PFSK-1 (cell line): ENCODE results near the gene BSND.

Source experiments
- FOXP2 ChIP-seq: optimal IDR thresholded peaks from 2 replicates; pipeline ENCODE3; 2011; ENCODE audit warnings: borderline replicate concordance, control low read depth, inconsistent platforms; ENCODE audit not compliant: insufficient read depth; ENCODE audit errors: extremely low read length, extremely low read depth
- POLR2AphosphoS5 ChIP-seq: IDR thresholded peaks from 2 replicates; pipeline ENCODE4 v1.6.1; 2012; ENCODE audit warnings: low read depth, mild to moderate bottlenecking, control low read depth, low read length, moderate library complexity
- REST ChIP-seq, 2 experiments: IDR thresholded peaks; 2 replicates each; pipeline versions ENCODE4 v1.6.1 to v1.8.0; 2011 to 2012; ENCODE audit warnings: low read depth in 2 of 2, low read length in 2 of 2, control low read depth in 1 of 2, inconsistent platforms in 1 of 2, mild to moderate bottlenecking in 1 of 2, moderate library complexity in 1 of 2; ENCODE audit not compliant: insufficient read depth in 1 of 2
- SIN3A ChIP-seq: IDR thresholded peaks from 2 replicates; pipeline ENCODE4 v1.6.1; 2012; ENCODE audit warnings: mild to moderate bottlenecking, low read length, moderate library complexity, borderline replicate concordance; ENCODE audit not compliant: insufficient read depth
- TAF1 ChIP-seq: IDR thresholded peaks from 2 replicates; pipeline ENCODE4 v1.6.1; 2012; ENCODE audit warnings: low read length, control low read depth, borderline replicate concordance; ENCODE audit not compliant: insufficient read depth

The BSND gene

DNA sequence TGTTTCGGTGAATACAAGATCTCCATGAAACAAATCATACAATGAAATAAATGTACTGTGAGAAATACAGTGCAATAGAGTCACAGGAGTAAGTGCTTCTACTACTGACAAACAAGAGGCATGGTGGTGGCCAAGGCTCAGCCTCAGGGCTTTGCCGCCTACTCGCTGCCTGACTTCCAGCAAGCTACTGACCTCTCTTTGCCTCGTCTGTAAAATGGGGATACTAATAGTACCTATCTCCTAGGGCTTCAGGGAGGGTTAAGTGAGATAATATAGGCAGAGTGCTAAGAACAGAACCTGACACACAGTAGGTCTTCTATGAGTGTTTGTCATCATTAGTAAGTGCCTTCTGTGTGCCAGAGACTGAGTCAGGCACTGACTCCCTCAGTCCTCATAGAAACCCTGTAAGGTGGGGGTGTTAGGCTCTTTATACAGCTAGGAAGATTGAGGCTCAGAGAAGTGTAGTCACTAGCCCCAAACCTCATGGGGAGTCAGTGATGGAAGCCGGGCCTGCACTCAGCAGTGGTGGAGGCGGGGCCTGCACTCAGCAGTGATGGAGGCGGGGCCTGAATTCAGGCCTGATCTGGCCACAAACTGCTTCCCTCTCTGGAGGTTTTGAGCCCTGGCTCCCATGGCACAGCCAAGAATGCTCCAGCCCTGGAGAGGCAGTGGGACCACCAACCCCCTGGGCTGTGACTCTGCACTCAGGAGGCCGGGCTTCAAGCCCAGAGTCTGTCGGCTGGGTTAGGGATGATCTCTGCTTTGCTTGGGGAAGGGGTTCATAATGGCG lies 6.8 kb downstream of the BSND start:
- no peak for TF ChIP-seq SIN3A
- no peak for TF ChIP-seq POLR2AphosphoS5
- no peak for TF ChIP-seq TAF1
- TF ChIP-seq FOXP2, result no peak
- no peak for TF ChIP-seq REST (IDR thresholded peaks at IDR 0.05; ENCODE audit: insufficient read depth in 1 of 2, low read depth in 2 of 2, low read length in 2 of 2)

DNA sequence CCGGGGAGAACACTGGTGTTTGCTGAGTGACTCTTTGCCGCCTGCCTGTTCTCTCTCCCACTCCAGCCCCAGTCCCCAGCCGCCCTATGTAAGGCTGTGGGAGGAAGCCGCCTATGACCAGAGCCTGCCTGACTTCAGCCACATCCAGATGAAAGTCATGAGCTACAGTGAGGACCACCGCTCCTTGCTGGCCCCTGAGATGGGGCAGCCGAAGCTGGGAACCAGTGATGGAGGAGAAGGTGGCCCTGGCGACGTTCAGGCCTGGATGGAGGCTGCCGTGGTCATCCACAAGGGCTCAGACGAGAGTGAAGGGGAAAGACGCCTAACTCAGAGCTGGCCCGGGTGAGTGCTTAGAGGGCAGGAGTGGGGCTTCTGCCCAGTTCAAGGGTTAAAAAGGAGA lies 8.2 kb downstream of the BSND start:
- no peak for TF ChIP-seq TAF1
- TF ChIP-seq POLR2AphosphoS5, result no peak
- TF ChIP-seq FOXP2, result no peak
- TF ChIP-seq SIN3A, result no peak

GRCh38 chr1:55007625-55008024 lies 8.9 kb downstream of the BSND start:
- TF ChIP-seq TAF1 (no peak), SIN3A (no peak), REST (IDR thresholded peaks at IDR 0.05; ENCODE audit: insufficient read depth in 1 of 2, low read depth in 2 of 2, low read length in 2 of 2) (no peak), FOXP2 (no peak), POLR2AphosphoS5 (no peak)

DNA sequence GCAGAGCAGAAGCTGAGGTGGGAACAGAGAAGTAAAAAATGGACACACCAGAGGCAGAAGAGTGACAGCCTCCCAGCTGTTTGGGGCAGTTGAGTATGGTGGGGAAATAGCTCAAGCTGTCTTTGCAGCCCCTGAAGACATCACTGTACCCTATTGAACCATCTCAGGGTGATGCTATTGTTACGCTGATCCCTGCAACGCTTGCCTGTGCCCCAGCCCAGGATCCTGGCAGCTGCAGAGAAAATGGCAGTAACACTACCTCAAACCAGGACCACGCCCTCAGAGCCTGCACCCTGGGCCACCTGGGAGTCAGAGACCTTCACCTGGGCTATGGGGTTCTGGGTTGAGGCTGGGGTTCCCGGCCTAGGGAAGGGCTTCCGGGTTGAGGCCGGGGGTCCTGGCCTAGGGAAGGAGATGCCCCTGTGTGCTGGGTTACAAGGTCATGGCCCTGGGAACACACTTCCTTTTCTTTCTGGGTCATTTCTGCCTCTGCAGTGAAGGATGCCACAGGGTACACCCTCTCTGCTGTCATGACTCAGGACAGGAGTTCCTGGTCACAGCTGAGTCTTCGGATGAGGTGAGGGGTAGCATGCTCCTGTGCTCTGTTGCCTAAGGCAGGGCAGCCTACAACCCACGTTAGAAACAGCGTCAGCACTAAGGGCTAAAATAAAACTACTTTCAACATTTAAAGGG lies 11.6 kb downstream of the BSND start:
- TF ChIP-seq REST (IDR thresholded peaks at IDR 0.05; ENCODE audit: insufficient read depth in 1 of 2, low read depth in 2 of 2, low read length in 2 of 2), result no peak
- no peak for TF ChIP-seq SIN3A
- no peak for TF ChIP-seq TAF1
- no peak for TF ChIP-seq POLR2AphosphoS5
- TF ChIP-seq FOXP2, result no peak

DNA sequence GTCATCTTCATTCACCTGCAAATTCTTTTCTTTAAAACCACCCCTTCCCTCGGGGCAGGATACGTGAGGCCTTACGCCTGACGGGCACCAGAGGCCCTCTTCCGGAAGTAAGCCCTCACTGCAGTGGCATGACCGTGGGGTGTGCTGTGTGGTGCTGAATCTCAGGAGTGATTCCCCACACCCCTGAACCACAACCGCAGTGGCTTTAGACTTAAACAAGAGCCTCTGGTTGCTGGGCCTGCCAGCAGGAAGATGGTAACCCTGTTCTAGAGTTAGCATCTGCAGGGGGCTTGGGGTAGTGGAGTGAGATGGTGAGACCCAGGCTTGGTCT lies 12.1 kb downstream of the BSND start:
- TF ChIP-seq REST (IDR thresholded peaks at IDR 0.05; ENCODE audit: insufficient read depth in 1 of 2, low read depth in 2 of 2, low read length in 2 of 2) (no peak), POLR2AphosphoS5 (no peak), FOXP2 (no peak), TAF1 (no peak), SIN3A (no peak)
